Esophagus muscularis mucosa (tissue), 3 donors: Measurements from ENCODE around the gene SH3RF2.

ENCODE experiments used
- POLR2A ChIP-seq: fragments of 450-650 bp; IDR thresholded peaks from one replicate; pipeline ENCODE4 v1.6.1; 2017; ENCODE audit warnings: antibody characterized with exemption, moderate library complexity, mild to moderate bottlenecking, low read depth
- TF ChIP-seq, protein P1 (sequence below), 3 experiments: fragments of 200-600 bp in 2 of 3; fragments of 450-650 bp in 1 of 3; sonication (generic) in 2 of 3; IDR thresholded peaks; one replicate each; pipeline ENCODE4 v1.5.1; 2017 to 2019; ENCODE audit warnings: antibody characterized with exemption in 3 of 3, mild to moderate bottlenecking in 2 of 3, moderate library complexity in 1 of 3

DNA sequence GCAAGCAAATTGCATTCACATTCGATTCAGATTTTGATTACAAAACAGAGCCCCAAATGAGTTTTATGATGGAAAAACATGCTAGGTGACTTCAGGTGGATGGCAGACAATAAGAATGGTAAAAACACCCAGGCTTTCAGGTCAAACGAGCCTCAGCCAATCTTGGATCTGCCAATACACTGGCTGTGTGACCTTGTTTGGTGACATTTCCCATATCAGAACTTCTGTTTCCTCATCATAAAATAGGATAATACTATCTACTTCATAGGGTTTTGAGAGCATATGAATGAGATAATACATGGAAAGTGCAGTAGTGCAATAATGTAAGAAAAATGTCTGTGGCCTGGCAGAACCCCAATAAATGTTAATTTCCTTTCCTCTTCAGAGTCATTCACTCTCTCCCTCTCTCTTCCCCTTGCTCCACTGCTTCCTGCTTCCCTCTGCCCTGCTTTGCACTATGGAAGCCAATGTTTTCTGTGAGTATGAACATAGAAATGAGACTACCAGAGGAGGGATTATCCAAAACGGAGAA lies 54.7 kb downstream of the SH3RF2 start:
- TF ChIP-seq, protein P1, sequence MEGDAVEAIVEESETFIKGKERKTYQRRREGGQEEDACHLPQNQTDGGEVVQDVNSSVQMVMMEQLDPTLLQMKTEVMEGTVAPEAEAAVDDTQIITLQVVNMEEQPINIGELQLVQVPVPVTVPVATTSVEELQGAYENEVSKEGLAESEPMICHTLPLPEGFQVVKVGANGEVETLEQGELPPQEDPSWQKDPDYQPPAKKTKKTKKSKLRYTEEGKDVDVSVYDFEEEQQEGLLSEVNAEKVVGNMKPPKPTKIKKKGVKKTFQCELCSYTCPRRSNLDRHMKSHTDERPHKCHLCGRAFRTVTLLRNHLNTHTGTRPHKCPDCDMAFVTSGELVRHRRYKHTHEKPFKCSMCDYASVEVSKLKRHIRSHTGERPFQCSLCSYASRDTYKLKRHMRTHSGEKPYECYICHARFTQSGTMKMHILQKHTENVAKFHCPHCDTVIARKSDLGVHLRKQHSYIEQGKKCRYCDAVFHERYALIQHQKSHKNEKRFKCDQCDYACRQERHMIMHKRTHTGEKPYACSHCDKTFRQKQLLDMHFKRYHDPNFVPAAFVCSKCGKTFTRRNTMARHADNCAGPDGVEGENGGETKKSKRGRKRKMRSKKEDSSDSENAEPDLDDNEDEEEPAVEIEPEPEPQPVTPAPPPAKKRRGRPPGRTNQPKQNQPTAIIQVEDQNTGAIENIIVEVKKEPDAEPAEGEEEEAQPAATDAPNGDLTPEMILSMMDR (IDR thresholded peaks at IDR 0.05): no peak
- no peak for TF ChIP-seq POLR2A
